Hematopoietic multipotent progenitor cell (in vitro differentiated cells): ENCODE results near the gene PPP4R3B. TPM values are rescaled to one million over a fixed set of nuclear protein-coding genes. Genes with fewer than 3 reads are reported as not detected.

ENCODE experiments used
- DNase-seq, 3 donors: peaks; one replicate each; pipeline ENCODE4 v3.0.0-alpha.2; 2011 to 2015; ENCODE audit warnings: low read depth in 2 of 3, low spot score in 2 of 3
- small RNA-seq: library from RNA; depleted of rRNA; stranded (forward); fragments of <200 nt; gene quantifications from one replicate; pipeline ENCODE3, GENCODE V24; 2012
- total RNA-seq: library from RNA; depleted of rRNA; stranded (reverse); fragments of >200 nt; gene quantifications from one replicate; pipeline ENCODE4 v1.2.3, GENCODE V29; 2012

PPP4R3B gene
- total RNA-seq, 1 donor: 29.6 TPM

DNA sequence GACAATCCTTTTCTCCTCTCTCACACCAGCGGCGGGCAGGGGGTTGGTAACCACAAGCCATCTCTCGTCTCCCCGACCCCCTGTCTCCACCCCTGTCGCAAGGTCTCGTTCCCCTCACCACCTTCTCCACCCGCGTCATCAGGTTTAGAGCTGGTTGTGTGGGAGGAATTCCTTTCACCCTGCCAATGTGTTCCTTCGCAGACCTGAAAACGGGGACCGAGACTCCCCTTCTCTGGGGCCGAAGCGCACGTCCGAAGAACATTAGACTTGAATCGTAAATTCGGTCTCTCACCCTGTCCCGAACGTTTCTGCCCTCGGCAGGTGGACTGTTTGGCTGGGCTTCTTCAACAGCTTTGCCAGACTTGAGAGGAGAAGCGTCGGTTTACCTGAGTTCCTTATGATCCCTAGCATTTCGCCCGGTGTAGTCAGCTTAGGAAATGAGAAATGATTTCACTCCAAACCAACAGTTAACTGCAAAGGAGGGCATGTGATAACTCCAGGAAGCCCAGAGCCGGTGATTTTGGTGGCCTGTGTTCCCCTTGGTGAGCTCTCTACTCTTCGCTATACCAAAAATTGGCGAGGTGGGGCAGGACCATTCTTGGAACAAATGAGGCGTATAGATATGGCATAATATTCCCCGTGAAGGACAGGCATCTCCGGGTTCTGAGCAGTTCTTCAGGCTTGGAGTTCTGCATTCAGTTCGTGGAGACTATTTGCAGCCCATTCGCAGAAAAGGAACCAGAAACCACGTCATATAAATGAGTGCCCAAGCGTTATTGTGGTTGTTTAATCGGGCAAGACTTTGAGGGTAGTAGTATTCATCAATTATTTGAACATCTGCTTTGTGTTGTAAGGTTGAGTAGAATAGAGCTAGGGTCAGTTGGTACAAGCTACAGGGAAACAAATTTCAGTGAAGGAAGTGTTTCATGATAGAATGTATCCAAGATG is 97.2 kb downstream of the PPP4R3B start:
- DNase-seq: peak; percentile 6 to 16 (median 10)

DNA sequence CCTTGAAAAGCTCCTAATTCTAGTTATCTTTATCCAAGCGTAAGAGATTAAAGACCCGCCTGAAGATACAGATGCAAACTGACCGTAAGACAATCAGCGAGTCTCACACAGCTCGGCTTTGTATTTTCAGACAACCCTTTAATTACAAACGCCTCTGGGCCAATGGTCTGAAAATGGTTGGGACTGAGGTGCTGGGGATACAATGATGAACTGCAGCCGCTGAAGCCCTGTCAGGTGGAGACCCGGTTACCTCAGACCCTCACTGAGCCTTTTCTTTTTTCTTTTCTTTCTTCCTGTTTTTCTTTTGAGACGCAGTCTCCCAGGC is 98.6 kb downstream of the PPP4R3B start:
- peak; percentile 13 to 40 (median 23) for DNase-seq

DNA sequence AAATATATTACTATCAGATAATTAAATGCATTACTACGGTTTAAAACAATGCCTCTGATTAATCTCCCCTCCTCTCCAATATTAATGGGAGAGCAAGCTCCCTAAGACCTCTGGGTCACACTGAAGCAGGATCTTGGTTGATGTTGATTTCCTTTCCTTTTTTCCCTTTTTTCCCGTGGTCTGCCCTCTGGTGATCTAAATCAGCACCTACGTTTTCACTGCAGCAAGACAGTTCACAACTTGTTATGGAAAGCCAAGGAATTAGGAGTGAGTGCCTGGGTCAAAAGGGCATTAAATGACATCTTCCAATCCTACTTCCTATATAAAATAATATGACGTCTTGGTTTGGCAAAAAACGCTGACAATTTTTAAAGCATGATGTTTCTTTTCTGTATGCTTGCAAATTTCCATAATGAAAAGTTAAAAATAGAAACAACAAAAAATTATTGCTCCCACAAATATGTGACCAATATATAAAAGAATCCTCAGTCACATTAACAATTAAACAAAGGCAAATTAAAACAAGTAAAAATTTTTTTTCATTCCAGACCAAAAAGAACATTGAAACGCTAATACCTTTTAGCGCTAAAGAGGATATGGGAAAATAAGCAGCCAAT is 105.8 kb downstream of the PPP4R3B start:
- peak in 1 of 3 donors; percentile 2 for DNase-seq

DNA sequence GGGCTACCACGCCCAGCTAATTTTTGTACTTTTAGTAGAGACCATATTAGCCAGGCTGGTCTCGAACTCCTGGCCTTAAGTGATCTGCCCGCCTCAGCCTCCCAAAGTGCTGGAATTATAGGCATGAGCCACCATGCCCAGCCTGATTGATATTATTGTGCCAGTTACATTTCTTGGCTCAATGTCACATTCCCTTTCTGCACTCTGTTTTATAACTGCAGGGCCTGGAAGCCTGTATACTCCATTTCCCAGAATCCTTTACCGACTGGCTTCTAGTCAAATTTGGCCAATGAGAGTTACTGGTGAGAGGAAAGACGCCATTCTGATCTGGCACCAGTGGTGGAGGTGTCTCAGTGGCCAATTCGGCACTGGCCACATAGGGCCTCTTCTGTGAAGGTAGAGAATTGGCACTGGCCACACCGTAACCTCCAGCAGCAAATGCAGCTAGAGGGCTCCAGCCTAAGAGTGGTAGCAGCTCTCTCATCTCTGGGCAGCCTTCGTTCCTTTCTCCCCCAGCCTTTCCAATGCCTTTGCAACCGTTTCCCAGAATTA is 114.8 kb downstream of the PPP4R3B start:
- no peak for DNase-seq

DNA sequence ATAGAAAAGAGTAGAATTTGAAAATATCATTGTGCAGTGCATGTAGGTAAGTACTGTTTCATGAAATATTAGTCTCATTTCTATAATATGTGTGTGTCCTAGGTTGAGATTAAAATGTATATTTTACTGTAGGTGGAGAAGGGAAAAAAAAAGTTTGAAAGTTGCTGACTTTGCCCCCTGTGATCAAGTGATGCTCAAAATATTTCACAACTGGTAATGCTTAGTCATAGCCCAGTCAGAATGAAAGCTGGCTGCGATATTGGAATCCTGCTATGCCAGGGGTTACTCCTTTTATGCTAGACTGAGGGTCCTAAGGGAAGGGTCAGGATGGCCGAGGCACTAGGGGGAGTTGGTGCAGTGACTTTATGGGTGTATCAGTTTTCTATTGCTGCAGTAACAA is 117.4 kb downstream of the PPP4R3B start:
- DNase-seq: peak in 1 of 3 donors; percentile 9

DNA sequence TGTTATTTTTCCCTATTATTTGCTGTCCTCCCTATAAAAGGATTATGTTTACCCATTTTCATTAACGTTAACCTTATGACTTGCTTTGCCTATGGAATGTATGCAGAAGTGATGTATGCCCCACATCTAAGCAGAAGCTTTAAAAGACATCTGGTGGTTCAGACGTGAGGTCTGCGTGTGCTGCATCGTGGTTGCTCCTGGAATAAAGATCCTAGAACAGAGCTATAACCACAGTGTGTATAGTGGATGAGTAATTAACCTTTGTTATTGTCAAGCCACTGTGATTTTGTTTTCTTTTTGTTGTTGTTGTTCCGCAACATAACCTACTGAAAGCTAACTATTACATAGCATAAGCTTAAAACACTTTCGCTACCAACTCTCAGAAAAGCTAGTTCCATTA is 118.8 kb downstream of the PPP4R3B start:
- no peak for DNase-seq

Small RNAs within 50 kb of the gene (small RNA-seq; reads per million reads assigned to genes)
- gene RF00586 (not detected), gene RNU6-634P (not detected)

Other genes with a start within 250 kb of the PPP4R3B start
- gene CCDC88A, start 197.8 kb downstream of the PPP4R3B start, total RNA-seq: 47.1 TPM
- gene CFAP36, start 97.9 kb downstream of the PPP4R3B start, total RNA-seq: 7.5 TPM
- 7.0 TPM for gene PNPT1, start 76.2 kb upstream of the PPP4R3B start, total RNA-seq